H54 (cell line): ENCODE results near the gene KLHL15.
"Not testable (repeated sequence)": the region's sequence is repeated elsewhere in the genome, so short reads cannot be mapped to it uniquely, and the experiment has no call there.

ENCODE experiments used
- DNase-seq: peaks from one replicate; pipeline ENCODE4 v3.0.0; 2011; ENCODE audit warnings: low spot score, mixed read lengths; ENCODE audit not compliant: insufficient read length
- FAIRE-seq: peaks from 3 replicates; lab custom pipeline; 2011; peaks lifted over from hg19 to GRCh38; lab: Jason Lieb, UNC
- POLR2A ChIP-seq: IDR thresholded peaks from 2 replicates; pipeline ENCODE4 v1.6.1; 2011; ENCODE audit warnings: low read depth, mild to moderate bottlenecking, low read length

The KLHL15 gene

DNA sequence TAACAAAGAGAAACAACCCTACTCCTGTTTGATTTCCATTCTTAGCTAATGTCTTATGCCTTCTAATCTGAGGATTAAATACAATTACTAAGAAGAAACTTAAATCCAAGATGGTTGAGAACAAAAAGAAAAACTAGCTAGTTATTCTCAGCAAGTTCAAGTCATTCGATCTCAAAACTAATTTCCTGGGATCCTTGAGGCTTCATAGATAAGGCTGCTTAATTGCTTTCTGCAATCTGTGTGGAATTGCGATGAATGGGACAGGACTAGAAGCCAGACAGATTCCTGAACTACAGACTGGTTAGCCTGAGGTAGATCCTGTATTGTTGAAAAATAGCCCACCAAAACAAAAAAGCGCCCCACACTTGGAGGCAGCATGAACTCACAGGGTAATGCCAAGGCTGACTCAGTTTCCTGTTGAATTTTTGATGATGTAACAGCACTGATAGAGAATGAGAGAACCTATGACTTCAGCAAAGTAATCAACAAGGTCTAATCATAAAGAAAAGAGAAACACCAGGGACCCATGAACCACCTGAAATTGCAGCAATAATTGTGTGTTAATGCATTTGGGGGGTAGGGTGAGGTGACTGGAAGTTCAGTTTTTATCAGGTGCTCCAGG, 33.9 kb downstream of the KLHL15 start:
- FAIRE-seq, result no peak

DNA sequence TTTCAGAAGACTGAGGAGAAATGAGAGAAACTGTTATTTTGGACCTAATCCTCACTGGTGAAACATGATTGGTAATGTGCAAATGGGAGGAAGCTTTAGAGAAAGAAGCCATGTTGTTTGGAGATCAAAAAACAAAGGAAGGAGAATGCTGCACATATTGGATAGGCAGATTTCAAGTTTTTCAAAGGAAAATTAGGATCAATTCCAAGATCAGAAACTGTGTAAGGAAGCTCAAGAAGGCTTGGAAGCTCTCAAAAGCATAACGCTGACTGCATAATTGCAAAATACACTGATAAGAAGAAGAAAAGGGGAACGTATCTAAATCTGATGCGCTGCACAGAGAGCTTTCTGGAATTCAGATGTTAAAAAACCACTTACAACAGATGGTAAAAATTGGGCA, 34.6 kb downstream of the KLHL15 start:
- TF ChIP-seq POLR2A, result no peak
- FAIRE-seq, result no peak
- no peak for DNase-seq

More for the DNA sequence above, 33.9 kb downstream of the KLHL15 start:
- no peak for DNase-seq
- no peak for TF ChIP-seq POLR2A

DNA sequence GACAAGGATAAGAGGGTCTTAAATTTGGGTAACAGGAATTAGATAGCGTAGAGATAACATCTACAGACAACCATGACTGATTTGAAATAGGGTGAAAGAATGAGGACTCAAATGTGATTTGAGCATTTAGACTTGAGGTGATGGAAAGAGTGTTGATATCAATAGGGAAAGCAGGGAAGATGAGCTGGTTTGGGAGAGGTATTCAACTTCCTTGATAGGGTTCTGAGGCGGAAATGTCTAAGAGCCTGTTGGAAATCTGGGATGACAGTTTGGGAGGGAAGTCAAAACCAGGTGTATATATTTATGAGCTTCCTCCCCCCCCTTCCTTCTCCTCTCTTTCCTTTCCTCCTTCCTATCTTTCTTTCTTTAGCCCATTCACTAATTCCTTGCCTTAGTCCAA, 36.5 kb downstream of the KLHL15 start:
- no peak for TF ChIP-seq POLR2A
- no peak for DNase-seq
- no peak for FAIRE-seq

DNA sequence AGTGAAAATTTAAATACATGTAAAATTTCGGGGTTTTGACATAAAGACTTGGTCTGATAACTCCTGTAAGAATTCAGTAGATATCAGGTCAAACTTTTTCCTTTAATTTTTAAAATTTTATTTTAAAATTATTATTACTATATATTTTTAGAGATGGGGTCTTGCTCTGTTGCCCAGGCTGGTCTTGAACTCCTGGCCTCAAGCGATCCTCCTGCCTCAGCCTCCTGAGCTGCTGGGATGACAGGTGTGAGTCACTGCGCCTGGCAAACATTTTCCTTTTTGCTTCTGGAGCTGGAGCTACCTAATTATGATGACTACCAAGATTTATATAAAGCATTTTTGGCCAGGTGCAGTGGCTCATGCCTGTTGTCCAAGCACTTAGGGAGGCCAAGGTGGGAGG, 37.3 kb downstream of the KLHL15 start:
- no peak for FAIRE-seq
- TF ChIP-seq POLR2A, result no peak
- no peak for DNase-seq

DNA sequence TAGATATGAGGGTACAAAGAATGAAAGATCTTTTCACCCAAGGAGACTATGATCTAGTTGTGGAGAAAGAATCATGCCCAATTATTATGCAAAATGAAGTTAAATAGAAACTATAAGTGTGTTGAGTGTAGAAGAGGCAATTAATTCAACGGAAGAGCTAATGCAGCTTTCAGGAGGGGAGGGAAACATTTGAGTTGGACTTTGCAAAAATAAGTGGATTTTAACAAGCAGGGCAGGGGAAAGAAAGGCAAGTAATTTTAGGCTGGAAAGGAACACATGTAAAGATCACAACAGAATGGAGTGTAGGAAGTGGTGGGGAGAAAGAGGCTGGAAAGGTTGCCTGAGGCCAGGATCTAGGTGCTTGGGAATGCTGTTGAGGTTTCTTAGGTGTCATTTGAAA, 44.1 kb downstream of the KLHL15 start:
- TF ChIP-seq POLR2A, result no peak
- DNase-seq (no peak), FAIRE-seq (no peak)

DNA sequence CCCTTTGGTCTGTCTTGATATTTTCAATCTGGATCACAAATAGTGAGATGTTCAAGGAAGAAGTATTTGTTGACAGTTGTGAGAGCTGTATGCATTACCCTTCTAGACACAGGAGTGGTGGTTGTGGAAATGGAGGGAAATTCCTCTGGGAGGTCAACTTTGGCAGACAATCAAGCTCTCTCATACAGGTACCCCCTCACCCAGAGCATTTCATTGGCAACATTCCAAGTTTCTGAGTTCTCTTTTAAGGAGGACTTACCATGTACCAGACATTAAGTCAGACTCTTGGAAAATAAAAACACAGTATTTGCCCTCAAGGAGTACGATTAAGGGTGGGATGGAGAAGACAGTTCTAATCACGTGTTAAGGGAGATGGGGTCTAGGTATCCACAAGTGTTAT, 45.3 kb downstream of the KLHL15 start:
- no peak for FAIRE-seq
- no peak for DNase-seq
- no peak for TF ChIP-seq POLR2A

DNA sequence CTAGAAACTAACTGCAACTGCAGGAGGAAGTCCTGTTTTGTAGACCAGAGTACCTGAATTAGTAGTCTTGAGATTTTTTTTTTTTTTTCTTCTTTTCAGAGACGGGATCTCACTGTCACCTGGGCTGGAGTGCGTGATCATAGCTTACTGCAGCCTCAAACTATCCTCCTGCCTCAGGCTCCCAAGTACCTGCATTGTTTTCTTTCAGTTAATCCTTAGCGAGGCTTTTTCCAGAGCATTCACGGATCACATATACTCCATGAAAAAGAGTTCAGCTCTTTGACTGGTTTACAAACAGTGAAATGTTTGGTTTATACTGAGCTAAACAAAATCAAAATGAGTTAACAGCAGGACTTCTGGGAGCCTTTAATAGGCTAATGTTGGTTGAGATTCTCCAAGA, 45.8 kb downstream of the KLHL15 start:
- no peak for TF ChIP-seq POLR2A
- FAIRE-seq, result no peak

DNA sequence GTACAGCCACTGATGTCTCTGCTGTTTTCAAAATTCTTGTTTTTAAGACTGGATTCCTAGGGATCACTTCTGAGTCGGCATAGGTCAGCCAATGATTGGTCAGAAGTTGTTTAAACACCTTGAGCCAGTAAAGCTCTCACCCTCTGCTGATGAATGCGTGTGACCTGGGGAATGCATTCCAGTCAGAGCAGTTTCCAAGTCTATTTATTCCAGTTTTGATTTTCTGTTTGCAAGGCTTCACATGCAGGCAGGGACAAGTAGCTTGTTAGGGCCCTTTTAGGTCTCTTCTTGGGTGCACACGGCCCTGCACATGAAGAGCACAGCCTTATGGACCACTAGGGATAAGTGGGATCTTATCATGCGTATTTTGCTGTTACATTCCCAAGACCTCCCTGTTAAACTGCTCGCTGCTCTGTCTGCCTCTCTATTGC, 47.0 kb downstream of the KLHL15 start:
- DNase-seq, result no peak
- no peak for TF ChIP-seq POLR2A

More for the DNA sequence above, 45.8 kb downstream of the KLHL15 start:
- DNase-seq, result no peak

DNA sequence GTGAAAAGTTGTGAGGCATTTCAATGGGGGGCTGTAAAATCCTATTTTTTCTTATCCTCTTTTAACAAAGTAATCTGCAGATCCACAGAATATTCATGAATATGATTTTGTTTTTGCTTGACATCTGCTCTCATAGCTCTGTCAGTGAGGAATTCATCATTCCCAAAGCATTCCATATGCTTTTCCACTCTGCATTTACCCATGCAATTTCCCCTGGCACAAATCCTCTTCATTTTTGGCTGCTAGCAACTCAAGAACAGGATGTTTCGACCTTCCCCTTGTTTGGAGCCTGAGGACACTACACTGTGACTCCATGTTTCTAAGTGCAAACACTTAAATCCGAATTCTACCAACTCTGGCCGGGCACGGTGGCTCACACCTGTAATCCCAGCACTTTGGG, 48.5 kb downstream of the KLHL15 start:
- FAIRE-seq (no peak), DNase-seq (no peak)
- no peak for TF ChIP-seq POLR2A

More for the DNA sequence above, 47.0 kb downstream of the KLHL15 start:
- no peak for FAIRE-seq

DNA sequence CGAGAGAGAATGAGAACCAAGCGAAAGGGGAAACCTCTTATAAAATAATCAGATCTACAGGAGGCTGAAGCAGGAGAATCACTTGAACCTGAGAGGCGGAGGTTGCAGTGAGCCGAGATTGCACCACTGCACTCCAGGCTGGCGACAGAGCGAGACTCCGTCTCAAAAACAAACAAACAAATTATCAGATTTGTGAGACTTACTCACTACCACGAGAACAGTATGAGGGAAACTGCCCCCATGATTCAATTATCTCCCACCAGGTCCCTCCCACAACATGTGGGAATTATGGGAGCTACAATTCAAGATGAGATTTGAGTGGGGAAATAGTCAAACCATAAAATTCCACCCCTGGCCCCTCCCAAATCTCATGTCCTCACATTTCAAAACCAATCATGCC, 61.4 kb downstream of the KLHL15 start:
- FAIRE-seq, DNase-seq: not testable (repeated sequence)

DNA sequence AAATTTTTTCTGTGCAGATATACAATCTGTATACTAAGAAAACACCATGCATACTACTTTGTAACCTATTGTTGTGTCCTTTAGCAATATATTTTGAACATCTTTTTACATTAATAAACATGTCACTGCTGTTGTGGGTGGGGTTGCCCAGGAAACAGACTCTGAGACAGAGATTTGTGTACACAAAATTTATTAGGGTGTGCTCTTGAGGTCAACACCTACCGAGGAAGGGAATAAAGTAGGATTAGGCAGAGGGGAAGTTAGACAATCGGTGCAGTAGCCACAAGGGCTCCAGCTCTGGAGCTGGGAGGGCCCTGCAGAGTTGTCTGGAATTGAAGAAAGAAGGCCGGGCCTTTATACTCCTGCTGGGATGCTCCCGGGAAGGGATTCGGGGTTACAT, 62.8 kb downstream of the KLHL15 start:
- no peak for TF ChIP-seq POLR2A
- DNase-seq (no peak), FAIRE-seq (no peak)

DNA sequence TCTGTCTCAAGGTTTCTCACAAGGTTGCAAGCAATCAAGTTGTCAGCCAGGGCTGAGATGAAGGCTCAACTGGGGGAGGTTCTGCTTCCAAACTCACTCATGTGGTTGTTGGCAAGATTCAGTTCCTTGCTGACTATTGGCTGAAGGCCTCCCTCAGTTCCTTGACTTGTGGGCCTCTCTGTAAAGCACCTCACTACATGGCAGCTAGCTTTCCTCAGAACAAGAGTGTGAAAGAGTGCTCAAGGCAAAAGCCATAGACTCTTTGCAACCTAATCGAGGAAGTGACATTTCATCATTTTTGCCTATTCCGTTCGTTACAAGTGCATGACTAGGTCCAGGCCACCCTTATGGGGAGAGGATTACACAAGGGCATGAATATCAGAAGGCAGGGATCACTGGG, 67.2 kb downstream of the KLHL15 start:
- no peak for DNase-seq
- no peak for TF ChIP-seq POLR2A
- no peak for FAIRE-seq

DNA sequence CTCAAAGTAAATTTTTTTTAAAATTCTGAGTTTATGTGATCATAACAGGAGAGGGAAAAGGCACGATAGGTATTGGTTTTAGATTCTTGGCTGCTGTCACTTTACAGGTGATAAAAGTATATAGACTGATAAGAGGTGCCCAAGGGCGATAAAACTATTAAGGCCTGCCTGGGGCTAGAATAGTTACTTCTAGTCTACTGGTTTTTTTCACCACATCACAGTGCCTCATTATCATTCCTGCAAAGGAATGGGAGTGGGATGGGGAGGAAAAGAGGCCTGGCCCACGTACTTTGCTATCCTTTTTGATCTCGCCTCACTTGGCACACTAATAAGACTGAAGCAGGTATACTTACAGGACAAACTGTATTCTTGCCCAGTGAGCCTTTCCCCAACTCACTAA, 72.6 kb downstream of the KLHL15 start:
- FAIRE-seq, result no peak
- no peak for TF ChIP-seq POLR2A
- no peak for DNase-seq

DNA sequence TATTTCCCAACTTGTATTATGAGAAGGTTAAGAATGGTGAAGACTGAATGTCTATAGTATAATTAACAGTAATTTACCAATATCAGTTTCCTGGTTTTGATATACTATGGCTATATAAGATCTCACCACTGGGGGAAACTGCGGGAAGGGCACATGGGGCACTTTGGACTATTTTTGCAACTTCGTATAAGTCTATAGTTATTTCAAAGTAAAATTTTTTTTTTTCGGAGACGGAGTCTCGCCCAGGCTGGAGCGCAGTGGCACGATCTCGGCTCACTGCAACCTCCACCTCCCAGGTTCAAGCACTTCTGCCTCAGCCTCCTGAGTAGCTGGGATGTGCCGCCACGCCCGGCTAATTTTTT, 73.1 kb downstream of the KLHL15 start:
- no peak for TF ChIP-seq POLR2A
- FAIRE-seq, result no peak
- DNase-seq, result no peak
